Measurements from ENCODE around the gene EGFL7. TPM values are rescaled to one million over a fixed set of nuclear protein-coding genes. Genes with fewer than 3 reads are reported as not detected.

The EGFL7 gene
- total RNA-seq, 3 donors from 2014 or later (not counting 1 experiment from before 2014, with no cell fraction given): 0.28 to 0.47 (median 0.29) TPM

DNA sequence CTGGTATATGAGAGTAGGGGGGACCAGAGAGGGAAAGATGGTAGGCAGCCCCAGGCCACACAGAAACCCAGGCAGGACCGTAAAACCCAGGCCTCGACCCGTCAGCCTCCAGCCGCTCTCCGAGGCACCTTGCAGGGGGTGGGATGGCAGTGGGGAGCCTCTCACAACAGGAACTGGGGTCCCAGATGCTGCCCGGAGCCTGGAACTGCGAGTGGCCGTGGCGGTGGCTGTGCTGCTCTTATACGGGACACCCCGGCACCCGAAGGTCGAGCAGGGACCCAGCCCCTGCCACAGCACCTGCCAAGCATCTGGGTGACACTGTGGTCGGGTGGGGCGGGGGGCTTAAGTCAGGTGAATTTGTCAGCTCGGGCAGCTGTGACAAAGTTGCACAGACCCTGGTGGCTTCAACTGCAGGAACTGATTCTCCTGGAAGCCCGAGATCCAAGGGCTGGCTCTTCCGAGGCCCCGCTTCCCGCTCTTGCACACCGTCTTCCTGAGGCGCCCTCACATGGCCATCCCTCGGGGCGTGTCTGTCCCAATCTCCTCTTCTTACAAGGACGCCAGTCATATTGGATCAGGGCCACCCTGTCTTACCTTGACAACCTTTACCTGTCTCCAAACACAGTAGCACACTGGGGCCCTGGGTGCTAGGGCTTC lies 47.6 kb upstream of the EGFL7 start:
- ATAC-seq (no peak), DNase-seq (no peak)
- intact Hi-C loops (cut with micrococcal nuclease): loop anchor here (5.0 to 10.0 kb wide), 2 partner anchors 50 to 78 kb away; no protein-coding TSS in a partner anchor
- Mint-ChIP-seq H3K27me3 (ENCODE audit: low read depth in 2 of 2) (no peaks in the 10 kb centered on the region), H3K4me1 (peaks cover 44 to 50% of the 10 kb centered on the region in 2 donors), H3K9me3 (no peaks in the 10 kb centered on the region), H3K36me3 (no peaks in the 10 kb centered on the region), H3K27ac (peak overlapping the region; percentile 84 to 89), H3K4me3 (no peak overlapping the region)
- Histone ChIP-seq H3K9me3 (ENCODE audit: control insufficient read depth, insufficient read depth, low read length) (no peaks in the 10 kb centered on the region), H3K27me3 (ENCODE audit: control insufficient read depth, insufficient read depth, low read length) (no peaks in the 10 kb centered on the region), H3K36me3 (ENCODE audit: control insufficient read depth, insufficient read depth, low read length) (no peaks in the 10 kb centered on the region), H3K4me3 (ENCODE audit: low read length) (no peak overlapping the region), H3K27ac (ENCODE audit: low read length) (no peak overlapping the region), H3K4me1 (ENCODE audit: control insufficient read depth, insufficient read depth, low read length) (peaks cover 57% of the 10 kb centered on the region)
- 88% methylated on average over 25 of the region's 25 CpGs for WGBS (ENCODE audit: insufficient coverage)
- no peak for TF ChIP-seq CTCF (IDR thresholded peaks at IDR 0.05)

DNA sequence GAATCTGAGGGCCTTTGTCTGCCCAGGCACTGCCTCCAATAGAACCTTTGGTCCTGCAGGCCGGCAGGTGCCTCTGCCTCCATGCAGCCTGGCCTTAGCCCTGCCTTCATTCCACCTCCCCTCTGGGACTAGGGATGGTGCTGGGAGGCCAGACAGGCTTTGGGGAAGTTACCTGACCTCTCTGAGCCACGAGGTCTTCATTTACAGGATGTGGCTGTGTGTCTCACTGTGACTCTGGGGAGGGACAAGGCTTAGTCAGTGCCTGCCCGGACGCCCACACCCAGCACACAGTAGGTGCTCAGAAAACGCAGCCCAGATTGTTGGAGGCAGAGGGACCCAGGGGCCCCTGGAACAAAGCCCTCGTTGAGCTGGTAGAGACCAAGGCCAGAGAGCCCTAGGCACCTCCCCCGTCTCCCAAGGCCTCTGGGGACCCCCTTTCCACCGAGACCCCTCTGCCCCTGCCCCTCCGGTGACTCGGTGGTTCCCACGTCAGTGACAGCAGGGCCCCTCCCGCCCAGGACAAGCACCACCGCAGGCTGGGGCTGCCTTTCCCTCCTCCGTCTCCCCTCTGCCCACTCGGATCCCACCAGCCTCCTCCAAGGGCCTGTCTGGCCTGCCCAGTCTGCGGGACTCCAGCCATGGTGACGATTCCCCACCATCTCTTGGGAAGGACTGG lies 46.9 kb upstream of the EGFL7 start:
- Mint-ChIP-seq H3K4me3 (peak overlapping the region; percentile 17), H3K4me1 (peaks cover 44 to 52% of the 10 kb centered on the region in 2 donors), H3K27ac (peak overlapping the region; percentile 84 to 89), H3K27me3 (ENCODE audit: low read depth in 2 of 2) (no peaks in the 10 kb centered on the region), H3K36me3 (no peaks in the 10 kb centered on the region), H3K9me3 (no peaks in the 10 kb centered on the region)
- no peaks in the 10 kb centered on the region for H3K9me3 ChIP-seq (ENCODE audit: control insufficient read depth, insufficient read depth, low read length)
- DNase-seq: no peak
- no peak for TF ChIP-seq CTCF (IDR thresholded peaks at IDR 0.05)
- peak in 2 of 3 donors; percentile 14 to 19 for ATAC-seq
- no peaks in the 10 kb centered on the region for H3K27me3 ChIP-seq (ENCODE audit: control insufficient read depth, insufficient read depth, low read length)
- no peaks in the 10 kb centered on the region for H3K36me3 ChIP-seq (ENCODE audit: control insufficient read depth, insufficient read depth, low read length)
- H3K27ac ChIP-seq (ENCODE audit: low read length): no peak overlapping the region
- intact Hi-C loops (cut with micrococcal nuclease): loop anchor here (5.0 to 10.0 kb wide), 2 partner anchors 51 to 78 kb away; no protein-coding TSS in a partner anchor
- H3K4me3 ChIP-seq (ENCODE audit: low read length): no peak overlapping the region
- WGBS (ENCODE audit: insufficient coverage): 68% methylated on average over 17 of the region's 17 CpGs
- H3K4me1 ChIP-seq (ENCODE audit: control insufficient read depth, insufficient read depth, low read length): peaks cover 64% of the 10 kb centered on the region

DNA sequence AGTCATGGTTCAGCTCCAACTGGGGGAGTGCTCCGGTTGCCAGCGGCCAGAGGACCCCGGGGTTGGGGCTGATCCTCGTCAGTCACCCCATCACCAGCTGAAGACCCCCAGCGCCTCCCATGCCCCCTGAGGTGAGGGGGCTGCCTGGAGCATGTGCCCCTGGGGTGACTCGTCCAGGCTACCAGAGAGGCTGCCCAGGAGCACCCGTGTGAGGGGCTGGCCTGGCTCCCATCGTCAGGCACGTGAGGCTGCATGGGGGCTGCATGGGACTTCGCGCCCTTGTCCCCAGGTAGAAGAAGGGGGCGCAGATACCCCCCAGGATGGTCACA lies 46.4 kb upstream of the EGFL7 start:
- H3K27ac ChIP-seq (ENCODE audit: low read length): no peak overlapping the region
- no peaks in the 10 kb centered on the region for H3K9me3 Mint-ChIP-seq
- H3K4me3 ChIP-seq (ENCODE audit: low read length): no peak overlapping the region
- no peaks in the 10 kb centered on the region for H3K36me3 Mint-ChIP-seq
- intact Hi-C loops (cut with micrococcal nuclease): loop anchor here (5.0 to 10.0 kb wide), 2 partner anchors 51 to 79 kb away; no protein-coding TSS in a partner anchor
- peaks cover 44 to 52% of the 10 kb centered on the region in 2 donors for H3K4me1 Mint-ChIP-seq
- H3K9me3 ChIP-seq (ENCODE audit: control insufficient read depth, insufficient read depth, low read length): no peaks in the 10 kb centered on the region
- peaks cover 69% of the 10 kb centered on the region for H3K4me1 ChIP-seq (ENCODE audit: control insufficient read depth, insufficient read depth, low read length)
- no peaks in the 10 kb centered on the region for H3K36me3 ChIP-seq (ENCODE audit: control insufficient read depth, insufficient read depth, low read length)
- H3K27me3 ChIP-seq (ENCODE audit: control insufficient read depth, insufficient read depth, low read length): no peaks in the 10 kb centered on the region
- H3K27ac Mint-ChIP-seq: peak overlapping the region; percentile 84 to 89
- no peaks in the 10 kb centered on the region for H3K27me3 Mint-ChIP-seq (ENCODE audit: low read depth in 2 of 2)
- 92% methylated on average over 11 of the region's 12 CpGs for WGBS (ENCODE audit: insufficient coverage)
- H3K4me3 Mint-ChIP-seq: no peak overlapping the region
- TF ChIP-seq CTCF (IDR thresholded peaks at IDR 0.05): no peak
- ATAC-seq (no peak), DNase-seq (no peak)
